SU-DHL-6 (cell line): ENCODE measurements around the gene MAGEB17.

Experiments used
- CTCF ChIP-seq: fragments of 200-600 bp; sonication (generic); IDR thresholded peaks from one replicate; pipeline ENCODE4 v1.5.1; 2017; ENCODE audit warnings: antibody characterized with exemption, mild to moderate bottlenecking, low read length, moderate library complexity; ENCODE audit not compliant: insufficient read depth, poor library complexity, severe bottlenecking
- EZH2phosphoT487 ChIP-seq: fragments of 200-600 bp; sonication (generic), shearing (Covaris generic); conservative IDR thresholded peaks from 2 replicates; pipeline ENCODE4 v1.6.1; 2018; ENCODE audit warnings: mild to moderate bottlenecking, antibody characterized with exemption, low read length, moderate library complexity, mixed read lengths

GRCh38 chrX:16187024-16187760, 19.9 kb downstream of the MAGEB17 start:
- TF ChIP-seq CTCF (no peak), EZH2phosphoT487 (no peak)
